SW 1271 (cell line): Measurements from ENCODE around the gene PDXDC1.
"Not testable (repeated sequence)": the region's sequence is repeated elsewhere in the genome, so short reads cannot be mapped to it uniquely, and the experiment has no call there.

ENCODE experiments used
- DNase-seq, 2 experiments: peaks; one replicate each; lab custom pipeline; 2025; lab: John Stamatoyannopoulos, UW

The PDXDC1 gene

GRCh38 chr16:15012941-15013340, 38.1 kb downstream of the PDXDC1 start:
- DNase-seq, result not testable (repeated sequence)

GRCh38 chr16:15015671-15016070, 40.8 kb downstream of the PDXDC1 start:
- not testable (repeated sequence) for DNase-seq

- DNase-seq, result not testable (repeated sequence)
Measured at GRCh38 chr16:15016354-15016753, 41.5 kb downstream of the PDXDC1 start.

- DNase-seq, result peak in 1 of 2 experiments; percentile 4
Measured at GRCh38 chr16:15016951-15017580, 42.2 kb downstream of the PDXDC1 start.

GRCh38 chr16:15021429-15021828, 46.6 kb downstream of the PDXDC1 start:
- not testable (repeated sequence) for DNase-seq

GRCh38 chr16:15022194-15022593, 47.4 kb downstream of the PDXDC1 start:
- DNase-seq, result peak in 1 of 2 experiments; percentile 57

- not testable (repeated sequence) for DNase-seq
Measured at GRCh38 chr16:15023381-15024077, 48.7 kb downstream of the PDXDC1 start.

- DNase-seq, result not testable (repeated sequence)
Measured at GRCh38 chr16:15024858-15025199, 50.0 kb downstream of the PDXDC1 start.

- peak in 1 of 2 experiments; percentile 21 for DNase-seq
Measured at GRCh38 chr16:15025234-15025951, 50.6 kb downstream of the PDXDC1 start.

- not testable (repeated sequence) for DNase-seq
Measured at GRCh38 chr16:15027051-15027450, 52.2 kb downstream of the PDXDC1 start.

- DNase-seq, result not testable (repeated sequence)
Measured at GRCh38 chr16:15027503-15028344, 52.9 kb downstream of the PDXDC1 start.

- DNase-seq, result not testable (repeated sequence)
Measured at GRCh38 chr16:15028345-15028715, 53.5 kb downstream of the PDXDC1 start.

- DNase-seq, result not testable (repeated sequence)
Measured at GRCh38 chr16:15028801-15029698, 54.2 kb downstream of the PDXDC1 start.

GRCh38 chr16:15029749-15030148, 54.9 kb downstream of the PDXDC1 start:
- not testable (repeated sequence) for DNase-seq

- DNase-seq, result no peak
Measured at GRCh38 chr16:15031179-15031578, 56.4 kb downstream of the PDXDC1 start.

- no peak for DNase-seq
Measured at GRCh38 chr16:15031586-15031985, 56.8 kb downstream of the PDXDC1 start.

- DNase-seq, result no peak
Measured at GRCh38 chr16:15032547-15033308, 57.9 kb downstream of the PDXDC1 start.

- DNase-seq, result no peak
Measured at GRCh38 chr16:15033309-15033707, 58.5 kb downstream of the PDXDC1 start.

- no peak for DNase-seq
Measured at GRCh38 chr16:15034266-15035162, 59.7 kb downstream of the PDXDC1 start.
